Muscle layer of duodenum (tissue), 2 donors: ENCODE results near the gene GPR68.

ENCODE experiments used
- H3K27ac ChIP-seq: one replicate; pipeline ENCODE4 v1.7.0; 2013; ENCODE audit warnings: mild to moderate bottlenecking, low read length
- H3K27me3 ChIP-seq: one replicate; pipeline ENCODE4 v1.7.0; 2013; ENCODE audit warnings: low read depth, mild to moderate bottlenecking, control low read depth, low read length
- H3K36me3 ChIP-seq, 2 donors: one replicate each; pipeline ENCODE4 v1.7.0; 2013; ENCODE audit warnings: low read length in 2 of 2, control low read depth in 1 of 2, mild to moderate bottlenecking in 1 of 2; ENCODE audit not compliant: insufficient read depth in 2 of 2, control insufficient read depth in 1 of 2
- H3K4me1 ChIP-seq, 2 donors: one replicate each; pipeline ENCODE4 v1.7.0; 2013; ENCODE audit warnings: low read length in 2 of 2, mild to moderate bottlenecking in 2 of 2, control low read depth in 1 of 2, moderate library complexity in 1 of 2; ENCODE audit not compliant: insufficient read depth in 2 of 2, control insufficient read depth in 1 of 2
- H3K4me3 ChIP-seq, 2 donors: one replicate each; pipeline ENCODE4 v1.7.0; 2013; ENCODE audit warnings: low read length in 2 of 2, low read depth in 1 of 2, mild to moderate bottlenecking in 1 of 2
- H3K9me3 ChIP-seq, 2 donors: one replicate each; pipeline ENCODE4 v1.7.0; 2013; ENCODE audit warnings: low read length in 2 of 2, control low read depth in 1 of 2, mild to moderate bottlenecking in 1 of 2; ENCODE audit not compliant: control insufficient read depth in 1 of 2
- donor health status: healthy.

The GPR68 gene

DNA sequence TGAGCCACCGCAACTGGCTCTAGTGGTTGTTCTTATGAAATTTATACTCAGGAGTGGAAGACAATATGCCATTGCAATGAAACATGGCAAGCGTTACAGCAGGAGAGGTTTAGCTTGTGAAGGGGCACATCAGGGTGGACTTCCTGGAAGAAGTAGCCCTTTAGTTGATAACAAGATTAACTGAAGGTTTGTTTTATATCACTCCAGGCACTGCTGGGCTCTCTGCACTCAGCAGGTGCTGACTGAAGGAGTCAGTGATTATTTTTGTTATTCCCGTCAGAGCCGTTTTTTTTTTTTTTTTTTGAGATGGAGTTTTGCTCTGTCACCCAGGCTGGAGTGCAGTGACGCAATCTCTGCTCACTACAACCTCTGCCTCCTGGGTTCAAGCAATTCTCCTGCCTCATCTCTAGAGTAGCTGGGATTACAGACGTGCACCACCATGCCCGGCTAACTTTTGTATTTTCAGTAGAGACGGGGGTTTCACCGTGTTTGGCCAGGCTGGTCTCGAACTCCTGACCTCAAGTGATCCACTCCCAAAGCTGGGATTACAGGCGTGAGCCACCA, 17.6 kb upstream of the GPR68 start:
- no peak overlapping the region for H3K27ac ChIP-seq
- H3K9me3 ChIP-seq = no peaks in the 10 kb centered on the region
- no peak overlapping the region for H3K4me3 ChIP-seq
- no peaks in the 10 kb centered on the region for H3K36me3 ChIP-seq
- peaks cover 6% of the 10 kb centered on the region for H3K27me3 ChIP-seq
- peaks cover 5 to 17% of the 10 kb centered on the region in 2 donors for H3K4me1 ChIP-seq

DNA sequence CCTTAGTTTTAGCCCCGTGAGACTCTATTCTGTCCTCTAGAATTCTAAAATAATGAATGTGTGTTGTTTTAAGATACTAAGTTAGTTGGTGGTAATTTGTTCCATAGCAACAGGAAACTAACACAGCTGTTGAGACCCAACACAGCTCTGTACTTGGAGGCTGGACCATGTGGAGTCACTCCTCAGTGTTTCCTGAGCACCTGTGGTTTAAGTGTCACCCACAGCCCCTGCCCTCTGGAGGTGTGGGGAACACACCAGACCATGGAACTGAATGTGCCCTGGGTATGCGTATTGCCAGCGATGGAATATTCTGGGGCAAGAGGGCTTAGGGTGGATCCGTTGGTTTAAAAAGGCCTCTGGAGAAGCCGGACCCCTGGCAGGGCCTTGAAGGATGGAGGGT, 16.6 kb upstream of the GPR68 start:
- Histone ChIP-seq H3K9me3 (no peaks in the 10 kb centered on the region), H3K4me3 (no peak overlapping the region), H3K27ac (no peak overlapping the region), H3K27me3 (peaks cover 6% of the 10 kb centered on the region), H3K36me3 (no peaks in the 10 kb centered on the region), H3K4me1 (peaks cover 5 to 27% of the 10 kb centered on the region in 2 donors)

DNA sequence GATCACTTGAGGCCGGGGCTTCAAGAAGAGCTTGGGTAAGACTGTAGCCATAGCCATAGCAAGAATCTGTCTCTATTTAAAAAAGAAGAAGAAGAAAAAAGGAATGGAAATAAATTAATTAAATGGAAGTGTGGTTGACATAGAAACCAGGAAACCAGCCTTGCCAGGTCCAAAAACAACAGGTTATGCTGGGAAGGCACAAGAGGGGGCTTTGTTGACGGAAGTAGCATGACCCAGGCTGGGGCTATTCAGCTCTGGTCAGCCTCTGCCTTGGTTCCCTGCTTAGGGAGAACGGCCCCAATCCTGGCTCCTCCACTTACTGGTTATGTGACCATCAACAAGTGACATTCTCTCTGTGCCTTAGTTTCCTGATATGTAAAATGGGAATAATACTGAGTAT, 14.4 kb upstream of the GPR68 start:
- Histone ChIP-seq H3K27ac (no peak overlapping the region), H3K4me3 (no peak overlapping the region), H3K27me3 (no peaks in the 10 kb centered on the region), H3K36me3 (no peaks in the 10 kb centered on the region), H3K9me3 (no peaks in the 10 kb centered on the region), H3K4me1 (peaks cover 5 to 21% of the 10 kb centered on the region in 2 donors)

DNA sequence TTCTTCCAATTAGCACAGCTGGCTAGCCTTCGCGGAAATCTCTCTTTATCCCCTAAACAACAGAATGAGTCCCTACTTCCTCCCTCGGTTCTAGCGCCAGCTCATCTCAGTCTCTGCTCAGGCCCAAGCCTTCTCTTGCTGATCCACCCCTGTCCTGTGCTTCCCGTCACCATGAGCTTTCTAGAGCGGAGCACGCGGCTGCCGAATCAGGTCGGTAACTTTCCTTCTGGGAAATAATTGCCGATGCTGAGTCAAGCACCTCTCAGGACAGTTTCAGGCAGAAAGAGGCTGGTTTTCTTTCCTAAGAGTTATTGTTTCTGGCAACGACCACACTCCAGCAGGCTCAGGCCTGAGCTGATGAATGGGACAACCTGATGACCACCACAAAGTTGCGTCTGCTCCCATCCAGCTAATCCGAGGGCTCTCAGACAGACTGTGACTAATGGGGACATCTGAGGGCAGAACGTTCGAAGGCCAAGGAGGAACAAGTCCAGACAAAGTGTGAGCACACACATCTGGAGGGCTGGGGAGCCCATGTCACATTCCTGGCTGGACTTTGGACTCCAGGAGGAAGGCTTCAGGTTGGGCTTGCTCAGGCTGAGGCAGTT, 13.6 kb upstream of the GPR68 start:
- no peaks in the 10 kb centered on the region for H3K36me3 ChIP-seq
- H3K27me3 ChIP-seq = no peaks in the 10 kb centered on the region
- no peak overlapping the region for H3K4me3 ChIP-seq
- no peak overlapping the region for H3K27ac ChIP-seq
- peaks cover 5 to 19% of the 10 kb centered on the region in 2 donors for H3K4me1 ChIP-seq
- H3K9me3 ChIP-seq = no peaks in the 10 kb centered on the region

DNA sequence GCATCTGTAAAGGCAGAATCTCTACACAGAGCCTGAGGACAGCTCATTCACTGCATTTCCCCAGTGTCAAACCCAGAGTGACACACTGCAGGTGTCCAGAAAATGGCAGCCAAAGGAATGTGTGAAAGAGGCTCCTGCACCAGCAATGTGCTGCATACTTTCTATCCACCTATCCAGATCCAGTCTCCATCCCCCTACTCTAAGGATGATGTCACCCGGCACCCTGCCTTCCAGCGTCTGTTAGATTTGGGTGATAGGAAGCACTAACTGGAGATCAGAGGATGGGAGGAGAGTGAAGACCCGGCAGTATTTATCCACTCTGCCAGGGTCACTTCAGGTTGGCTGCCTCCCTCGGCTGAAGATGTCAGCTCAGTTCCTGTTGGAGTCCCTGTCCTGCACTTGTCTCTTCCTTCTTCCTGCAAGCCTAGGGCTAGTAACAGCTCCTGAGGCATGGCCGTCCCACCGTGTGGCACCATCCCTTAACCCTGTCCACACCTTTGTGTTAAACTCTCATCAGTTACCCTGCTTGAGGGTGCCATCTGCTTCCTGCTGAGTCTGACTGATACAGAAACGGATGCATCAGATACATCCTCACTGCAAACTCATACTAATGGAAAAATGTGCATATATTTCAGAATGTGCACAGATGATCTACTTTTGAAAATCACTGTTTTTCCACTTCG, 13.0 kb upstream of the GPR68 start:
- Histone ChIP-seq H3K27ac (peak overlapping the region; percentile 40), H3K9me3 (no peaks in the 10 kb centered on the region), H3K4me3 (no peak overlapping the region), H3K36me3 (no peaks in the 10 kb centered on the region), H3K4me1 (peaks cover 5 to 25% of the 10 kb centered on the region in 2 donors), H3K27me3 (no peaks in the 10 kb centered on the region)

DNA sequence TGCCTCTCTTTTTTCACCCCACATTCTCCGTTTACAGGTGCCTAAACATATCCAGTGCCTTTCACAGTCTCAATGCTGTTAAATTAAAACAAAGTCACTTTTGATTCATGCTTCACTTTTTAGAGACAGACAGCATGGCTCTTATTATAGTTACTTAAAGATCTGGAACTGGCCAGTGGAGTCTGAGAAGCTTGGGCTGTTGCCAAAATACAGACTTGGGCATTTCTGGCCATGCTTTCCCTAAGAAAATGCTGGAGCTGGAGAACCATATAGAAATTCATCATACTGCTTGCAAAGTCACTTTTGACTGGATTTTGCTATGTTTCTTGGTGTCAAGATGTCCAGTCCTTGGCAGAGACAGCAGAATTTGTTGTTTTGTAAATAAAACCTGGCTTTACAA, 12.2 kb upstream of the GPR68 start:
- Histone ChIP-seq H3K36me3 (no peaks in the 10 kb centered on the region), H3K27me3 (no peaks in the 10 kb centered on the region), H3K4me3 (no peak overlapping the region), H3K9me3 (no peaks in the 10 kb centered on the region), H3K27ac (no peak overlapping the region), H3K4me1 (peaks cover 5 to 26% of the 10 kb centered on the region in 2 donors)

DNA sequence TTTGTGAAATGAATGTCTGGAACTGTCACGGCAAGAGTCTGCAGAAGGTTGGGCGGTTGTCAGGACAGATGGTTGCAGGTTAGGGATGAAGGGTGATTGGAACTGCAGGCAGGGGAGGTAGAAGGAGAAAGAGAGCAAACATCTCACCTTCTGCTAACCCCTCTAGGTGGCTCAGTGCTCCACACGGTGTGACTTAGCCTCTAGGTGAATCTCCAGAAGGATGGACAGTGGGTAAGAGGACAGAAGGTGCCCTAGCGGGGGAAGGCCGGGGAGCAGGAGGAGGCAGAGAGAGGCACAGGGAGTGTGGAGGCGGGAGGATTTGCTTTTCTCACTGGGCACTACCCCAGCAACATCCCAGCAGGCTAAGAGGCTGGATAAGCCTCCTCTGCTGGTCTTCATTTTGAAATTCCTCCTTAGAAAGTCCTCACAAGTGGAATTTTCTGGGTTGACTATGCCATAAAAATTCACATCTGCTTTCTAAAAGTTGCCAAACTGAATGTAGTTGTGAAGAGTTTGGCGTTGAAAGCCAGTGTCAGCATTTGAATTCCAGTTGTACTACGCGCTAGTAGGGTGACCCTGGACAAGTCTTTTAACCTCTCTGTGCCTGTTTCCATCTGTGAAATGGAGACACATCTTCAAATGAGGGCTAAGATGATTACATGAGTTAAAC, 10.7 kb upstream of the GPR68 start:
- Histone ChIP-seq H3K27me3 (no peaks in the 10 kb centered on the region), H3K27ac (no peak overlapping the region), H3K4me1 (peaks cover 5 to 33% of the 10 kb centered on the region in 2 donors), H3K4me3 (no peak overlapping the region), H3K36me3 (no peaks in the 10 kb centered on the region), H3K9me3 (no peaks in the 10 kb centered on the region)

DNA sequence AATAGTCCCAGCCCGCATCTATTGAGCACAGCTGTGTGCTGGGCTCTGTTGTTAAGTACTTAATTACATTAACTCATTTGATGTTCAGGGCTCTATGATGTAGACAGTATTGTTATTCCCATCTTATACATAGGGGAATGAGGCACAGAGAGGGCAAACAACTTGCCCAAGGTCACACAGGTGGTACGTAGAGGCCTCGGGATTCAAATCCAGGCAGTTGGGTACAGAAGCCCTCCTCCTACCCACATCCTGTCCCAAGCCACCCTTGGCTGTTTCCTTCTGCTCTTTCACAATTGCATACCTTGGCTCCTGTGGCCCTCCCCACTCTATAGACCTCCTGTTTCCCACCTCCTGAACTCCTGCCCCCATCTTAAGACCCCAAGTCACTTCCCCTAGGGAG, 10.0 kb upstream of the GPR68 start:
- H3K27me3 ChIP-seq = no peaks in the 10 kb centered on the region
- no peak overlapping the region for H3K27ac ChIP-seq
- no peaks in the 10 kb centered on the region for H3K9me3 ChIP-seq
- no peak overlapping the region for H3K4me3 ChIP-seq
- no peaks in the 10 kb centered on the region for H3K36me3 ChIP-seq
- H3K4me1 ChIP-seq = peaks cover 5 to 33% of the 10 kb centered on the region in 2 donors

DNA sequence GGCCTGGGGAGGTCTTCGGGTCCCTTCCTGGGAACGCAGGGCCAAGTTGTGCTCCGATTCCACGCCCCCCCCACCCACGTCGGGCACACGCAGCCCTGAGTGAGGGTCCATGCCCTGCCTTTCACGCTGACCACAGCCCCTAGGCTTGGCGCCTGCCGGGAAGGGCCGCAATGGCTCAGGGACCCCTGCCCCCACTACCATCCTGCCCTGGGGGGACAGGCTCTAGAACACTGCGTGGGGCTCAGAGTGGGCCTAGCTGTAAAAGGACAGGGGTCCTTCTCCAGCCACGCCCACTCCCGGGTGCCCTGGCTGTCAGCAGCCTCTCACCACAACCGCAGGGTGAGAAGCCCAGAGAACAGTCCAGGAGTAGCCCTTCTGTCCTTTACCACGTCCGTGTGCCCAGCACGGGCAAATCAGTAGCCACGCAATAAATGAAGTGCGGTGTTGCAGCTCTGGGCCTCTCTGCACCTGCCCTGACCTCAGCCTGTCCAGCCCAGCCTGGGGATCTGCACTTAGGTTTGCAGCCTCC, 9.4 kb upstream of the GPR68 start:
- no peaks in the 10 kb centered on the region for H3K27me3 ChIP-seq
- peaks cover 5 to 33% of the 10 kb centered on the region in 2 donors for H3K4me1 ChIP-seq
- no peak overlapping the region for H3K27ac ChIP-seq
- no peaks in the 10 kb centered on the region for H3K9me3 ChIP-seq
- H3K4me3 ChIP-seq = peak overlapping the region in 1 of 2 donors; percentile 68
- no peaks in the 10 kb centered on the region for H3K36me3 ChIP-seq

DNA sequence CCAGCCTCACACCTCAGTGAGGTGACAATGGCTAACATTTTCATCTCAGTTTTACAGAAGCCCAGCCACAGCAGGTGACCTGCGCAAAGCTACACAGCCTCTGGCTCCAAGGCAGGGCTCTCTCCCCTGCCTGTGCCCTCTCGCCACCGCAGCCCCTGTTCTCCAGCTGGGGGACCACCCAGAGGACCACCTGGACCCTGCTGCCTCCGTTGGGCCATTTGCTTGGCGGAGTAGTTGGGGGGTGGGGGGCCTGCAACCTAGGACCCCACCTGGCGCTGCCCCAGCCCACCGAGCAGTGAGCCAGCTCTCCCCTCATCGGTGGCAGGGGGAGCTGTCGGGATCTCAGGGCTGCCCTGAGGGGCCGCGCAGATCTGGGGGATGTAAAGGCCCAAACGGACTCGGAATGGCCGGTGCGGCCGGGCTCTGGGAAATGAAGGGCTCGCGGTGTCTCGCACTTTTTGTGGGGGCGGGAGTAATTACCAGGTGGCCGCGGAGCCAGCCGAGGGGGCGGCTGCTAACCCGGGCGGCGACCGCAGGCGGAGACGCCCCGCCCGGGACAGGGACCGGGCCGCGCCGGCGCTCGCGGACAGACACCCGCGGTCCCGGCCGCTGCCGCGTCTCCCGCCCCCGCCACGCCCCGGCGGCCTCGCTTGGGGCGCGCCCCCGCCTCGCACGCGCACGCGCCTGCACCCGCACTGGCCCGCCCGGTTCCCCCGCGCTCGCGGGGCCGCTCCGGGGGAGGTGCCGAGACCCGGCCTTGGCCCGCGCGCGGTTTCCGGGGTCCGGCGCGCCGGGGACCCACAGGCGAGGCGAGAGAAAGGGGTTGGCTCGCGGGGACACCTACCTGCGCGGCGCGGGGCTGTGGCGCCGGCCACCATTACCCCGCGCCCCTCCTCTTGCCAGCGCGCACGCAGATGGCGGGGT, 8.6 kb upstream of the GPR68 start:
- H3K4me1 ChIP-seq = peaks cover 5 to 33% of the 10 kb centered on the region in 2 donors
- H3K27ac ChIP-seq = no peak overlapping the region
- no peaks in the 10 kb centered on the region for H3K27me3 ChIP-seq
- peak overlapping the region; percentile 30 to 68 for H3K4me3 ChIP-seq
- no peaks in the 10 kb centered on the region for H3K36me3 ChIP-seq
- no peaks in the 10 kb centered on the region for H3K9me3 ChIP-seq
